Neural crest cell (in vitro differentiated cells): ENCODE data around the gene ZPLD1. TPM values are rescaled to one million over a fixed set of nuclear protein-coding genes. Genes with fewer than 3 reads are reported as not detected.

Experiments used
- DNase-seq: peaks from one replicate; pipeline ENCODE4 v3.0.0; 2021; ENCODE audit warnings: low read depth, mixed read lengths, low spot score
- H3K27ac Mint-ChIP-seq: one replicate; pipeline ENCODE4 v1.8.0; 2021; ENCODE audit warnings: mild to moderate bottlenecking, mixed read lengths; ENCODE audit not compliant: unreplicated experiment
- H3K27me3 Mint-ChIP-seq: 2 replicates; pipeline ENCODE4 v1.8.0; 2021; ENCODE audit warnings: low read depth, mild to moderate bottlenecking, mixed read lengths
- H3K36me3 Mint-ChIP-seq: 2 replicates; pipeline ENCODE4 v1.8.0; 2021; ENCODE audit warnings: low read depth, mild to moderate bottlenecking, mixed read lengths
- H3K4me1 Mint-ChIP-seq: 2 replicates; pipeline ENCODE4 v1.8.0; 2021; ENCODE audit warnings: mixed read lengths
- H3K4me3 Mint-ChIP-seq: one replicate; pipeline ENCODE4 v1.8.0; 2021; ENCODE audit warnings: mild to moderate bottlenecking, mixed read lengths
- H3K9me3 Mint-ChIP-seq: 2 replicates; pipeline ENCODE4 v1.8.0; 2021; ENCODE audit warnings: mixed read lengths
- CTCF ChIP-seq: fragments of 200-600 bp; sonication (generic); conservative IDR thresholded peaks from 2 replicates; pipeline ENCODE4 v1.5.0; 2021; ENCODE audit warnings: antibody characterized with exemption, mild to moderate bottlenecking
- total RNA-seq: library from RNA; stranded (reverse); gene quantifications from 2 replicates; pipeline ENCODE4 v1.2.1, GENCODE V29; 2021

Gene ZPLD1
- total RNA-seq, 1 donor from 2014 or later: not detected

DNA sequence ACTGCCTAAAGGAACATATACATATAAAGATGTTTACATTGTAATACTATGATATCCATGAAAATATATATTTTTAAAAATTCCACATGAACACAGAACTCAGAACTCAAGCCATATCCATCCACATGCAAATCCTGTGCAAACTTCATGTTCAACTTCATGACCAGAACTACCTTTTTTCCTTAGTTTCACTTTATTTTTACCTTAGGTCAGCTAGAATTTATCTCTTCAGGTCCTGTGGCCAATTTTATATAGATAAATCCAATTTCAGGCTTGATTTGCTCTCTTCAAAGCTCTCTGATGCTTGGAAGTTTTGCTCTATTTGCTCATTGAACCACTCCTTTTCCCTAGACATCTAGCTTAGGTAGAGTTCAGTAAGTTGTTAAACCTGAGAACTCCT is 38.8 kb downstream of the ZPLD1 start:
- no peak for DNase-seq
- H3K4me1 Mint-ChIP-seq: no peaks in the 10 kb centered on the region
- no peaks in the 10 kb centered on the region for H3K36me3 Mint-ChIP-seq
- H3K9me3 Mint-ChIP-seq: no peaks in the 10 kb centered on the region
- H3K27me3 Mint-ChIP-seq: no peaks in the 10 kb centered on the region
- no peak for TF ChIP-seq CTCF
- H3K4me3 Mint-ChIP-seq: no peak overlapping the region
- H3K27ac Mint-ChIP-seq: no peak overlapping the region

- H3K27ac Mint-ChIP-seq: no peak overlapping the region
- H3K27me3 Mint-ChIP-seq: no peaks in the 10 kb centered on the region
- H3K36me3 Mint-ChIP-seq: no peaks in the 10 kb centered on the region
- no peak for DNase-seq
- H3K4me1 Mint-ChIP-seq: no peaks in the 10 kb centered on the region
- H3K9me3 Mint-ChIP-seq: no peaks in the 10 kb centered on the region
- no peak overlapping the region for H3K4me3 Mint-ChIP-seq
- TF ChIP-seq CTCF: no peak
Observed at GRCh38 chr3:102474207-102474606, 39.4 kb downstream of the ZPLD1 start.

GRCh38 chr3:102476198-102476597 is 41.4 kb downstream of the ZPLD1 start:
- H3K9me3 Mint-ChIP-seq: no peaks in the 10 kb centered on the region
- no peak overlapping the region for H3K27ac Mint-ChIP-seq
- H3K4me1 Mint-ChIP-seq: no peaks in the 10 kb centered on the region
- H3K36me3 Mint-ChIP-seq: no peaks in the 10 kb centered on the region
- no peak for DNase-seq
- TF ChIP-seq CTCF: no peak
- no peak overlapping the region for H3K4me3 Mint-ChIP-seq
- H3K27me3 Mint-ChIP-seq: no peaks in the 10 kb centered on the region

DNA sequence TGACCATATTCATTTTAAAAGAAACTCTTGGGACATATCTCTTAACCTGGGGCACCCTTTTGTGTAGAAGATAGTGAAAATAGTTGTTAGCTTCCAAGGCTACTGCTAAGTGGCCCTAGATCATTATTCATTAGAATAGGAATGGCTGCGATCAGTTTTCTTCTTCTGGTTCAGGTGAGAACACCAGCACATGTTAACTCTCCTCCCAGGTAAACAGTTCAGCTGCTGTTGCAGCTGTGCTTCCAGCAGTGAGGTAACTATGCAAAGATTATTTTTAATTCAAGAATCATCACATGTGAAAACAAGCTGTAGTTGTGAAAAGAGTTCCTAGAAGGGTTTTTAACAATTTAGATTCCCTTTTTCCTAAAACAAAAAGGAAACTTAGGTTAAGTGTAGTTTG is 43.3 kb downstream of the ZPLD1 start:
- no peaks in the 10 kb centered on the region for H3K9me3 Mint-ChIP-seq
- no peak overlapping the region for H3K4me3 Mint-ChIP-seq
- H3K4me1 Mint-ChIP-seq: no peaks in the 10 kb centered on the region
- H3K27ac Mint-ChIP-seq: no peak overlapping the region
- H3K27me3 Mint-ChIP-seq: no peaks in the 10 kb centered on the region
- DNase-seq: no peak
- H3K36me3 Mint-ChIP-seq: no peaks in the 10 kb centered on the region
- no peak for TF ChIP-seq CTCF

DNA sequence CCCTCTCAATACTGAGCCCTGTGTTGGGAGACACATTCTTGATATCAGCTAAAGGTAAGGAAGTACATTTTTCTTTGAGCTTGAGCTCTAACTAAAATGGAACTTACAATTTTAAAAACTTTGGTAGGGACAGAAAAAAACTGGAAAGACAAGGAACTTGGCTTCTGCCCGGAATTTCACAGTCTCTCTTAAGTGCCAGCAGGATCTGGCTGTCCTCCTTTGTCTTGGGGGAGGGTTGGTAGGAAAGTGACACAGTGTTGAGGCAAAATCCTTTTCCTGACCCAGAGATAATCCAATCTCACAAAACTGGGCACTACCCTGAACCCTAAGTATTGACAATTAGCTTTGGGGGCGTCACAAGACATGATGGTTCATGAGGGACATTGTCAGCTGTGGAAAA is 45.3 kb downstream of the ZPLD1 start:
- H3K27ac Mint-ChIP-seq: no peak overlapping the region
- H3K4me3 Mint-ChIP-seq: no peak overlapping the region
- H3K4me1 Mint-ChIP-seq: no peaks in the 10 kb centered on the region
- H3K9me3 Mint-ChIP-seq: no peaks in the 10 kb centered on the region
- no peak for DNase-seq
- no peak for TF ChIP-seq CTCF
- no peaks in the 10 kb centered on the region for H3K36me3 Mint-ChIP-seq
- H3K27me3 Mint-ChIP-seq: no peaks in the 10 kb centered on the region

DNA sequence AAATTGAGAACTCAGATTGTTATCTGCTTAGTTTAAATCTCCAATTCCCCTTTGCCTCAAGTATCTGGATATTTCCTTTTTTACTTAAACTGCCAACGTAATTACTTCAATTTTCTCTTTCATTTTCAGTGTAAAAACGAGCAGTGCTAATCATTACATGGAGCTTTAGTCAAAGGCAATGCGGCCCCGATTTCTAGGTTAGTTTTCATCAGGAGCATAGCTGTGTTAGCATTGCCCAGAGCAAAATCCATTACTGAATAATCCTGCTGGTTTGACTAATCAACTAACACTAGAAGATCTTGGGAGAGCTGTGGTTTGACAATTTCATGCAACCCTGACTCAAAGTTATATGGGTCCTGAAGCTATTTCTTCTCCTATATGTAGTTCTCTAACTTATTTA is 46.2 kb downstream of the ZPLD1 start:
- no peak overlapping the region for H3K27ac Mint-ChIP-seq
- H3K4me1 Mint-ChIP-seq: no peaks in the 10 kb centered on the region
- no peaks in the 10 kb centered on the region for H3K9me3 Mint-ChIP-seq
- DNase-seq: no peak
- H3K27me3 Mint-ChIP-seq: no peaks in the 10 kb centered on the region
- H3K36me3 Mint-ChIP-seq: no peaks in the 10 kb centered on the region
- no peak overlapping the region for H3K4me3 Mint-ChIP-seq
- TF ChIP-seq CTCF: no peak
